HepG2 (cell line): ENCODE results near the gene MYO18B. TPM values are rescaled to one million over a fixed set of nuclear protein-coding genes. Genes with fewer than 3 reads are reported as not detected.

Source experiments
- ATAC-seq: fragments of 200-7000 bp; cut with Tn5 transposase; 3 replicates; pipeline ENCODE4 v1.9.1; 2020; ENCODE audit warnings: mild to moderate bottlenecking, moderate library complexity
- BruUV-seq: library from RNA; stranded (reverse); fragments of 400-500 nt; replicated peaks from 2 replicates; lab custom pipeline; 2021; lab: Mats Ljungman, UMichigan
- CTCF ChIA-PET: fragments of 300-600 bp; formaldehyde crosslinking; extraction: SDS; loops from one replicate; lab custom pipeline; 2021; ENCODE audit warnings: low total read pairs, inconsistent platforms, low intra/inter-chr PET ratio; lab: Yijun Ruan, JAX
- POLR2A ChIA-PET: fragments of 350-600 bp; sonication (Branson Sonifier 250); formaldehyde crosslinking; loops from one replicate; lab custom pipeline; 2020; ENCODE audit warnings: antibody characterized with exemption, inconsistent platforms; lab: Yijun Ruan, JAX
- DNase-seq: peaks from one replicate; pipeline ENCODE4 v3.0.0-alpha.2; 2015; ENCODE audit warnings: low spot score
- FAIRE-seq: peaks from 3 replicates; lab custom pipeline; 2011; peaks lifted over from hg19 to GRCh38; lab: Jason Lieb, UNC
- H2AFZ ChIP-seq: one replicate; pipeline ENCODE4 v1.6.1; 2011; ENCODE audit warnings: low read length, inconsistent platforms
- H3K27ac ChIP-seq: fragments of 300-600 bp; 3 replicates; pipeline ENCODE4 v1.8.0; 2011; ENCODE audit warnings: mixed run types, mild to moderate bottlenecking, mixed read lengths, low read length, inconsistent platforms; ENCODE audit not compliant: insufficient read depth; ENCODE audit errors: extremely low read length
- H3K27me3 ChIP-seq, 2 experiments: fragments of 200-600 bp in 1 of 2; 2 replicates in 1 of 2; 3 replicates in 1 of 2; pipeline versions ENCODE4 v1.6.0 to v1.8.0; 2011; ENCODE audit warnings: low read length in 2 of 2, mild to moderate bottlenecking in 2 of 2, moderate library complexity in 2 of 2, inconsistent platforms in 1 of 2; ENCODE audit not compliant: insufficient read depth in 2 of 2, control insufficient read depth in 1 of 2
- H3K36me3 ChIP-seq, 2 experiments: fragments of 200-600 bp in 1 of 2; replicated peaks in 1 of 2; 2 replicates in 1 of 2; 3 replicates in 1 of 2; pipeline versions ENCODE4 v1.5.1 to v1.8.0; 2011; ENCODE audit warnings: low read length in 2 of 2, inconsistent platforms in 1 of 2; ENCODE audit not compliant: insufficient read depth in 2 of 2, control insufficient read depth in 1 of 2
- H3K4me1 ChIP-seq: 2 replicates; pipeline ENCODE4 v1.5.1; 2012; ENCODE audit warnings: low read length, inconsistent platforms; ENCODE audit not compliant: insufficient read depth
- H3K4me2 ChIP-seq: 2 replicates; pipeline ENCODE4 v1.6.0; 2011; ENCODE audit warnings: low read depth, low read length, inconsistent platforms
- H3K4me3 ChIP-seq, 3 experiments: fragments of 200-600 bp in 1 of 3; sonication (generic), shearing (Covaris generic) in 1 of 3; replicated peaks in 1 of 3; 2 replicates each; pipeline ENCODE4 v1.5.1; 2011 to 2016; ENCODE audit warnings: low read length in 3 of 3, inconsistent platforms in 2 of 3, low read depth in 2 of 3, mild to moderate bottlenecking in 2 of 3, control low read depth in 1 of 3, mixed read lengths in 1 of 3; ENCODE audit not compliant: insufficient read depth in 1 of 3
- H3K79me2 ChIP-seq: one replicate; pipeline ENCODE4 v1.6.1; 2011; ENCODE audit warnings: low read length, inconsistent platforms; ENCODE audit not compliant: insufficient read depth
- H3K9ac ChIP-seq: 2 replicates; pipeline ENCODE4 v1.6.0; 2011; ENCODE audit warnings: mild to moderate bottlenecking, low read depth, low read length, inconsistent platforms; ENCODE audit not compliant: insufficient read depth
- H3K9me3 ChIP-seq: 2 replicates; pipeline ENCODE4 v1.5.1; 2012; ENCODE audit warnings: mild to moderate bottlenecking, low read length
- H4K20me1 ChIP-seq: 2 replicates; pipeline ENCODE4 v1.6.0; 2011; ENCODE audit warnings: inconsistent platforms, mild to moderate bottlenecking, low read length, moderate library complexity; ENCODE audit not compliant: insufficient read depth
- AKAP8 ChIP-seq: sonication (generic); formaldehyde crosslinking; IDR thresholded peaks from 2 replicates; pipeline ENCODE4 v1.5.1; 2020; ENCODE audit warnings: mild to moderate bottlenecking, missing genetic modification reagents
- CBFB ChIP-seq: sonication (generic); formaldehyde crosslinking; IDR thresholded peaks from 2 replicates; pipeline ENCODE4 v1.4.0; 2020; ENCODE audit warnings: missing genetic modification reagents
- CEBPG ChIP-seq: IDR thresholded peaks from 2 replicates; pipeline ENCODE4 v1.6.1; 2016
- CREB1 ChIP-seq, 2 experiments: fragments of 450-650 bp in 1 of 2; IDR thresholded peaks; 2 replicates each; pipeline ENCODE4 v1.6.1; 2016 to 2017; ENCODE audit warnings: control low read depth in 1 of 2, mild to moderate bottlenecking in 1 of 2, missing compliant biosample characterization in 1 of 2, missing genetic modification characterization in 1 of 2
- FOXC1 ChIP-seq: sonication (generic); formaldehyde crosslinking; IDR thresholded peaks from 2 replicates; pipeline ENCODE4 v1.8.0; 2022; ENCODE audit warnings: mild to moderate bottlenecking, missing genetic modification reagents, borderline replicate concordance
- HDAC6 ChIP-seq: fragments of 200-600 bp; sonication (generic); IDR thresholded peaks from 2 replicates; pipeline ENCODE4 v1.7.0; 2017; ENCODE audit warnings: mild to moderate bottlenecking, antibody characterized with exemption, low read length, low read depth
- HMG20A ChIP-seq: IDR thresholded peaks from 2 replicates; pipeline ENCODE4 v1.6.1; 2016; ENCODE audit warnings: borderline replicate concordance
- HOXA9 ChIP-seq: sonication (generic); formaldehyde crosslinking; IDR thresholded peaks from 2 replicates; pipeline ENCODE4 v1.8.1; 2022; ENCODE audit warnings: missing genetic modification reagents, mild to moderate bottlenecking, moderate library complexity, borderline replicate concordance
- MAF1 ChIP-seq: sonication (generic); formaldehyde crosslinking; IDR thresholded peaks from 2 replicates; pipeline ENCODE4 v1.5.0; 2020; ENCODE audit warnings: missing genetic modification reagents, borderline replicate concordance
- WGBS: methylation state at CpG from one replicate; pipeline ENCODE4 v1.1.6; 2017; ENCODE audit warnings: low lambda C conversion rate; 5-methylcytosine and 5-hydroxymethylcytosine counted together
- in situ Hi-C: cut with HindIII; loops from 2 replicates; pipeline ENCODE4 v1.10.0; 2017; ENCODE audit warnings: low pct_unique_long_range_greater_than_20kb; ENCODE audit not compliant: extremely low pct_ligation_motif_present
- intact Hi-C: fragments of 100-400 bp; cut with micrococcal nuclease; formaldehyde crosslinking; loops from one replicate; pipeline ENCODE4 v1.10.0; 2022; ENCODE audit not compliant: unreplicated experiment
- polyA plus RNA-seq, 8 experiments: library from polyadenylated mRNA; depleted of rRNA in 3 of 8; stranded (reverse) in 7 of 8; unstranded in 1 of 8; fragments of >200 nt; fragmentation: Illumina TruSeq in 4 of 8; extraction: Trizol in 4 of 8; gene quantifications; 2 replicates each; pipeline versions ENCODE4 v1.2.1 to v1.2.3, GENCODE V29; 2011 to 2016; ENCODE audit warnings: low read depth in 4 of 8, missing spikeins in 1 of 8, mixed read lengths in 1 of 8; ENCODE audit not compliant: insufficient read depth in 1 of 8
- total RNA-seq, 5 experiments: library from RNA; depleted of rRNA; stranded (reverse); fragments of >200 nt; fragmentation: Illumina TruSeq; extraction: Trizol; gene quantifications; 2 replicates each; pipeline ENCODE4 v1.2.3, GENCODE V29; 2016; ENCODE audit warnings: low read depth in 1 of 5
- TF ChIP-seq, protein P1 (sequence below): sonication (generic); formaldehyde crosslinking; conservative IDR thresholded peaks from 2 replicates; pipeline ENCODE4 v1.4.0; 2020; ENCODE audit warnings: mild to moderate bottlenecking, missing genetic modification reagents, moderate library complexity
- TF ChIP-seq, protein P2 (sequence below): sonication (generic); formaldehyde crosslinking; IDR thresholded peaks from 2 replicates; pipeline ENCODE4 v1.4.0; 2020; ENCODE audit warnings: missing genetic modification reagents
- TF ChIP-seq, protein P3 (sequence below): sonication (generic); formaldehyde crosslinking; IDR thresholded peaks from 2 replicates; pipeline ENCODE4 v1.9.0; 2021; ENCODE audit warnings: missing genetic modification reagents, mild to moderate bottlenecking, borderline replicate concordance

The MYO18B gene
- total and polyA plus RNA-seq, 2 of the 13 experiments (the other 11 are each of a cell fraction or from before 2014, with no cell fraction given) = 0.01 TPM; not detected in 1

DNA sequence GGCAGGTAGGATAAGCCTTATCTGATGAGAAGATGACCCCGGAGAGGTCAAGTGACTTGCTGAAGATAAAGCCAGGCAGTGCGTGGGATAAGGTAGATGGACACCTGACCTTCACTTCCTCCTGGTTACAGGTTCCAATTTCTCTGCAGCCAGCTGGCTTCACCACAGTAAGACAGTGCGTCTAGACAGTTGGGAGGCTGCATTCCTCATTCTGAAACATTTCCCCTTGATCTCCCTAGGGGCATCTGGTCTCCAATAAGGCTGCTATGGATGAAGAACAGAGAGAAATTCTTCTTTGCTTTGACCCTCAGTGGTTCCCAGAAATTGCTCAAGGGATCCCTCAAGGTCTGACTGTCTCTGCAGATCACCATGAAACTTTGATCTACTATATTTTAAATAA is 211.3 kb downstream of the MYO18B start:
- no peak for TF ChIP-seq HMG20A (CRISPR knock-in tag)
- TF ChIP-seq MAF1 (CRISPR knock-in tag) = no peak
- no peak for TF ChIP-seq HOXA9 (CRISPR knock-in tag)
- no peak for TF ChIP-seq CBFB
- TF ChIP-seq HDAC6 = no peak
- TF ChIP-seq, all 625 proteins: peak for 0
- intact Hi-C loops = no loop called here

DNA sequence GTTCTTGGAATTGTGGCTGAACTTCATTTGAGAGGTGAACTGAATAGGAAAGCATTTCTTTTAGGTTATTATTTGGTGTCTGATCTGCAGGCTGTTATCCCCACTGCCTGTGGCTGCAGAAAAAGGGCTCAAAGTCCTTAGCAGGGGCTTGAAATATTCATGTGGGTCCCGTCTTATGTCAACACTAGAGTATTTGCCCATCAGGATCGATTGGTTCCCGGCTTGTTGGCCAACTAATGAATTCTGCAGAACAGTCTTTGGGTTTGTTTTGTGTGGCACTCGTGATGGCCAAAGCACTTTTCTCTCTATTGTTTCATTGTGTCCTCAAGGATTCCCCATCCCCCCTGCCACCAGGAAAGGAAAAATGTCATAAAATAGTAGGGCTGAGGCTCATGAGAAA is 211.9 kb downstream of the MYO18B start:
- intact Hi-C loops (no loop called here), in situ Hi-C loops (no loop called here)
- Histone ChIP-seq H3K9me3 (no peaks in the 10 kb centered on the region), H3K36me3 (no peaks in the 10 kb centered on the region), H4K20me1 (no peaks in the 10 kb centered on the region), H3K27me3 (no peaks in the 10 kb centered on the region), H2AFZ (no peak overlapping the region), H3K79me2 (no peaks in the 10 kb centered on the region), H3K27ac (peak overlapping the region; percentile 64), H3K4me3 (peak overlapping the region in 2 of 3 experiments; percentile 16 to 36; a peak in 2 of 6 replicates), H3K4me1 (peaks cover 56% of the 10 kb centered on the region), H3K9ac (no peak overlapping the region), H3K4me2 (peak overlapping the region; percentile 62)
- BruUV-seq = no TSS peak
- ChIA-PET POLR2A (no interaction called here), CTCF (no interaction called here)
- WGBS = 0% methylated on average over 4 of the region's 4 CpGs
- peak; percentile 90 for DNase-seq
- ATAC-seq = peak; percentile 94
- peak; percentile 94 for FAIRE-seq
- TF ChIP-seq FOXC1 (CRISPR knock-in tag) (no peak), CREB1 (IDR thresholded peaks at IDR 0.05) (no peak), CREB1 (CRISPR knock-in tag; IDR thresholded peaks at IDR 0.05) (peak; percentile 49; the same call in 1 of the 2 replicates), CEBPG (peak; percentile 67), AKAP8 (CRISPR knock-in tag) (no peak)
- TF ChIP-seq, protein P1, sequence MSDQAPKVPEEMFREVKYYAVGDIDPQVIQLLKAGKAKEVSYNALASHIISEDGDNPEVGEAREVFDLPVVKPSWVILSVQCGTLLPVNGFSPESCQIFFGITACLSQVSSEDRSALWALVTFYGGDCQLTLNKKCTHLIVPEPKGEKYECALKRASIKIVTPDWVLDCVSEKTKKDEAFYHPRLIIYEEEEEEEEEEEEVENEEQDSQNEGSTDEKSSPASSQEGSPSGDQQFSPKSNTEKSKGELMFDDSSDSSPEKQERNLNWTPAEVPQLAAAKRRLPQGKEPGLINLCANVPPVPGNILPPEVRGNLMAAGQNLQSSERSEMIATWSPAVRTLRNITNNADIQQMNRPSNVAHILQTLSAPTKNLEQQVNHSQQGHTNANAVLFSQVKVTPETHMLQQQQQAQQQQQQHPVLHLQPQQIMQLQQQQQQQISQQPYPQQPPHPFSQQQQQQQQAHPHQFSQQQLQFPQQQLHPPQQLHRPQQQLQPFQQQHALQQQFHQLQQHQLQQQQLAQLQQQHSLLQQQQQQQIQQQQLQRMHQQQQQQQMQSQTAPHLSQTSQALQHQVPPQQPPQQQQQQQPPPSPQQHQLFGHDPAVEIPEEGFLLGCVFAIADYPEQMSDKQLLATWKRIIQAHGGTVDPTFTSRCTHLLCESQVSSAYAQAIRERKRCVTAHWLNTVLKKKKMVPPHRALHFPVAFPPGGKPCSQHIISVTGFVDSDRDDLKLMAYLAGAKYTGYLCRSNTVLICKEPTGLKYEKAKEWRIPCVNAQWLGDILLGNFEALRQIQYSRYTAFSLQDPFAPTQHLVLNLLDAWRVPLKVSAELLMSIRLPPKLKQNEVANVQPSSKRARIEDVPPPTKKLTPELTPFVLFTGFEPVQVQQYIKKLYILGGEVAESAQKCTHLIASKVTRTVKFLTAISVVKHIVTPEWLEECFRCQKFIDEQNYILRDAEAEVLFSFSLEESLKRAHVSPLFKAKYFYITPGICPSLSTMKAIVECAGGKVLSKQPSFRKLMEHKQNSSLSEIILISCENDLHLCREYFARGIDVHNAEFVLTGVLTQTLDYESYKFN (CRISPR knock-in tag) = peak; percentile 97
- TF ChIP-seq, protein P2, sequence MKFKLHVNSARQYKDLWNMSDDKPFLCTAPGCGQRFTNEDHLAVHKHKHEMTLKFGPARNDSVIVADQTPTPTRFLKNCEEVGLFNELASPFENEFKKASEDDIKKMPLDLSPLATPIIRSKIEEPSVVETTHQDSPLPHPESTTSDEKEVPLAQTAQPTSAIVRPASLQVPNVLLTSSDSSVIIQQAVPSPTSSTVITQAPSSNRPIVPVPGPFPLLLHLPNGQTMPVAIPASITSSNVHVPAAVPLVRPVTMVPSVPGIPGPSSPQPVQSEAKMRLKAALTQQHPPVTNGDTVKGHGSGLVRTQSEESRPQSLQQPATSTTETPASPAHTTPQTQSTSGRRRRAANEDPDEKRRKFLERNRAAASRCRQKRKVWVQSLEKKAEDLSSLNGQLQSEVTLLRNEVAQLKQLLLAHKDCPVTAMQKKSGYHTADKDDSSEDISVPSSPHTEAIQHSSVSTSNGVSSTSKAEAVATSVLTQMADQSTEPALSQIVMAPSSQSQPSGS (CRISPR knock-in tag) = peak; percentile 64
- TF ChIP-seq, protein P3, sequence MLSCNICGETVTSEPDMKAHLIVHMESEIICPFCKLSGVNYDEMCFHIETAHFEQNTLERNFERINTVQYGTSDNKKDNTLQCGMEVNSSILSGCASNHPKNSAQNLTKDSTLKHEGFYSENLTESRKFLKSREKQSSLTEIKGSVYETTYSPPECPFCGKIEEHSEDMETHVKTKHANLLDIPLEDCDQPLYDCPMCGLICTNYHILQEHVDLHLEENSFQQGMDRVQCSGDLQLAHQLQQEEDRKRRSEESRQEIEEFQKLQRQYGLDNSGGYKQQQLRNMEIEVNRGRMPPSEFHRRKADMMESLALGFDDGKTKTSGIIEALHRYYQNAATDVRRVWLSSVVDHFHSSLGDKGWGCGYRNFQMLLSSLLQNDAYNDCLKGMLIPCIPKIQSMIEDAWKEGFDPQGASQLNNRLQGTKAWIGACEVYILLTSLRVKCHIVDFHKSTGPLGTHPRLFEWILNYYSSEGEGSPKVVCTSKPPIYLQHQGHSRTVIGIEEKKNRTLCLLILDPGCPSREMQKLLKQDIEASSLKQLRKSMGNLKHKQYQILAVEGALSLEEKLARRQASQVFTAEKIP (CRISPR knock-in tag) = no peak

More for the DNA sequence above, 211.3 kb downstream of the MYO18B start:
- Histone ChIP-seq H3K4me3 (no peak overlapping the region; a peak in 1 of 6 replicates), H2AFZ (no peak overlapping the region), H3K36me3 (no peaks in the 10 kb centered on the region), H3K4me2 (peak overlapping the region; percentile 62), H3K79me2 (no peaks in the 10 kb centered on the region), H3K4me1 (peaks cover 56% of the 10 kb centered on the region), H3K27ac (peak overlapping the region; percentile 51), H3K27me3 (no peaks in the 10 kb centered on the region), H3K9ac (no peak overlapping the region), H3K9me3 (no peaks in the 10 kb centered on the region), H4K20me1 (no peaks in the 10 kb centered on the region)
- peak; percentile 8 for DNase-seq
- no TSS peak for BruUV-seq
- ATAC-seq = peak; percentile 38; the same call in 2 of the 3 replicates
- no peak for FAIRE-seq
- ChIA-PET CTCF (no interaction called here), POLR2A (no interaction called here)
- in situ Hi-C loops = no loop called here
- WGBS = 5% methylated on average over 3 of the region's 3 CpGs
